ENCODE data around the gene DDX24. TPM values are rescaled to one million over a fixed set of nuclear protein-coding genes. Genes with fewer than 3 reads are reported as not detected.
A peak's percentile ranks its signal among the peaks of the same experiment; 100 is the strongest.

DDX24 gene
- total RNA-seq, 4 donors from 2014 or later, result 66.2 to 210 (median 72.5) TPM

- Histone ChIP-seq H3K36me3 (peaks cover 0 to 6% (median 0%) of the 10 kb centered on the region in 3 donors), H3K9me3 (no peaks in the 10 kb centered on the region), H3K27ac (no peak overlapping the region), H3K27me3 (no peaks in the 10 kb centered on the region), H3K4me3 (no peak overlapping the region), H3K4me1 (no peaks in the 10 kb centered on the region)
- no peak for DNase-seq
- TF ChIP-seq, protein P1, sequence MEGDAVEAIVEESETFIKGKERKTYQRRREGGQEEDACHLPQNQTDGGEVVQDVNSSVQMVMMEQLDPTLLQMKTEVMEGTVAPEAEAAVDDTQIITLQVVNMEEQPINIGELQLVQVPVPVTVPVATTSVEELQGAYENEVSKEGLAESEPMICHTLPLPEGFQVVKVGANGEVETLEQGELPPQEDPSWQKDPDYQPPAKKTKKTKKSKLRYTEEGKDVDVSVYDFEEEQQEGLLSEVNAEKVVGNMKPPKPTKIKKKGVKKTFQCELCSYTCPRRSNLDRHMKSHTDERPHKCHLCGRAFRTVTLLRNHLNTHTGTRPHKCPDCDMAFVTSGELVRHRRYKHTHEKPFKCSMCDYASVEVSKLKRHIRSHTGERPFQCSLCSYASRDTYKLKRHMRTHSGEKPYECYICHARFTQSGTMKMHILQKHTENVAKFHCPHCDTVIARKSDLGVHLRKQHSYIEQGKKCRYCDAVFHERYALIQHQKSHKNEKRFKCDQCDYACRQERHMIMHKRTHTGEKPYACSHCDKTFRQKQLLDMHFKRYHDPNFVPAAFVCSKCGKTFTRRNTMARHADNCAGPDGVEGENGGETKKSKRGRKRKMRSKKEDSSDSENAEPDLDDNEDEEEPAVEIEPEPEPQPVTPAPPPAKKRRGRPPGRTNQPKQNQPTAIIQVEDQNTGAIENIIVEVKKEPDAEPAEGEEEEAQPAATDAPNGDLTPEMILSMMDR (IDR thresholded peaks at IDR 0.05), result no peak
- no peak for TF ChIP-seq POLR2A (IDR thresholded peaks at IDR 0.05)
Measured at GRCh38 chr14:94093418-94093817, 12.4 kb upstream of the DDX24 start.

- TF ChIP-seq, protein P1 (IDR thresholded peaks at IDR 0.05), result no peak
- no peak for TF ChIP-seq POLR2A (IDR thresholded peaks at IDR 0.05)
- Histone ChIP-seq H3K36me3 (no peaks in the 10 kb centered on the region), H3K4me1 (no peaks in the 10 kb centered on the region), H3K4me3 (no peak overlapping the region), H3K27ac (no peak overlapping the region), H3K9me3 (no peaks in the 10 kb centered on the region), H3K27me3 (no peaks in the 10 kb centered on the region)
- DNase-seq, result no peak
Measured at GRCh38 chr14:94089479-94089878, 8.5 kb upstream of the DDX24 start.

- H3K36me3 ChIP-seq, result no peaks in the 10 kb centered on the region
- TF ChIP-seq POLR2A (IDR thresholded peaks at IDR 0.05), result no peak
- TF ChIP-seq, protein P1 (IDR thresholded peaks at IDR 0.05), result no peak
- no peaks in the 10 kb centered on the region for H3K9me3 ChIP-seq
- H3K4me3 ChIP-seq, result no peak overlapping the region
- DNase-seq, result no peak
- H3K27ac ChIP-seq, result no peak overlapping the region
- no peaks in the 10 kb centered on the region for H3K4me1 ChIP-seq
- no peaks in the 10 kb centered on the region for H3K27me3 ChIP-seq
Measured at GRCh38 chr14:94088516-94088915, 7.5 kb upstream of the DDX24 start.

- no peaks in the 10 kb centered on the region for H3K4me1 ChIP-seq
- no peak for DNase-seq
- H3K27ac ChIP-seq, result no peak overlapping the region
- H3K36me3 ChIP-seq, result no peaks in the 10 kb centered on the region
- no peak overlapping the region for H3K4me3 ChIP-seq
- TF ChIP-seq, protein P1 (IDR thresholded peaks at IDR 0.05), result no peak
- TF ChIP-seq POLR2A (IDR thresholded peaks at IDR 0.05), result no peak
- H3K27me3 ChIP-seq, result no peaks in the 10 kb centered on the region
- no peaks in the 10 kb centered on the region for H3K9me3 ChIP-seq
Measured at GRCh38 chr14:94087891-94088290, 6.9 kb upstream of the DDX24 start.

- TF ChIP-seq, protein P1 (IDR thresholded peaks at IDR 0.05), result no peak
- DNase-seq, result peak in 1 of 3 donors; percentile 51
- Histone ChIP-seq H3K27me3 (no peaks in the 10 kb centered on the region), H3K36me3 (peaks cover 0 to 18% (median 0%) of the 10 kb centered on the region in 3 donors), H3K4me3 (peak overlapping the region; percentile 72 to 100 (median 84)), H3K27ac (peak overlapping the region; percentile 86 to 96 (median 92)), H3K9me3 (no peaks in the 10 kb centered on the region), H3K4me1 (peaks cover 0 to 42% (median 10%) of the 10 kb centered on the region in 4 donors)
Measured at GRCh38 chr14:94081386-94081820, 401 bp upstream of the DDX24 start.
